Testis (tissue), 2 donors: ENCODE data around the gene A1BG.

Source experiments
- CTCF ChIP-seq, 3 experiments: fragments of 450-650 bp in 2 of 3; fragments of 200-600 bp in 1 of 3; sonication (generic) in 1 of 3; IDR thresholded peaks; one replicate each; pipeline ENCODE4 v1.5.1; 2016 to 2019; ENCODE audit warnings: antibody characterized with exemption in 3 of 3, mild to moderate bottlenecking in 2 of 3, moderate library complexity in 1 of 3
- POLR2A ChIP-seq: fragments of 450-650 bp; IDR thresholded peaks from one replicate; pipeline ENCODE4 v1.6.1; 2017; ENCODE audit warnings: antibody characterized with exemption, mild to moderate bottlenecking, moderate library complexity

- TF ChIP-seq CTCF (IDR thresholded peaks at IDR 0.05): no peak
- TF ChIP-seq POLR2A: no peak
Observed at GRCh38 chr19:58397533-58398037, 44.3 kb upstream of the A1BG start.
